OCI-M2 (cell line): ENCODE measurements around the gene GPR17.

Experiments used
- DNase-seq: peaks from one replicate; lab custom pipeline; 2025; ENCODE audit not compliant: unreplicated experiment; lab: John Stamatoyannopoulos, UW

GPR17 gene

DNA sequence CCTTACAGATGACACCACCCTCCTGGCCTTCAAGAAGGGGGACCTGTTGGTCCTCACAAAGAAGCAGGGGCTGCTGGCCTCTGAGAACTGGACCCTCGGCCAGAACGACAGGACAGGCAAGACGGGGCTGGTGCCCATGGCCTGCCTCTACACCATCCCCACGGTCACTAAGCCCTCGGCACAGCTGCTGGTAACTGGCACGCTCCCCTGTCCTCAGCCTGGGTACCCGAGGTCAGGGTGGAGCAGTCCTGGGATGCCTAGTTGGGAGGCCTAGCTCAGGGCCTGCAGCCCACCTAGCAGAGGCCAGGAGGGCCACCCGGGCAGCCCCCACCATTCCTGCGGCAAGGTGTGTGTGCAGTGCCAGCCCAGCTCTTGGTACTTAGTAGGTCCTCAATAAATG lies 16.3 kb upstream of the GPR17 start:
- DNase-seq: no peak

- DNase-seq: no peak
Observed at GRCh38 chr2:127630096-127630863, 15.7 kb upstream of the GPR17 start.

GRCh38 chr2:127630864-127631540 lies 15.0 kb upstream of the GPR17 start:
- DNase-seq: no peak

DNA sequence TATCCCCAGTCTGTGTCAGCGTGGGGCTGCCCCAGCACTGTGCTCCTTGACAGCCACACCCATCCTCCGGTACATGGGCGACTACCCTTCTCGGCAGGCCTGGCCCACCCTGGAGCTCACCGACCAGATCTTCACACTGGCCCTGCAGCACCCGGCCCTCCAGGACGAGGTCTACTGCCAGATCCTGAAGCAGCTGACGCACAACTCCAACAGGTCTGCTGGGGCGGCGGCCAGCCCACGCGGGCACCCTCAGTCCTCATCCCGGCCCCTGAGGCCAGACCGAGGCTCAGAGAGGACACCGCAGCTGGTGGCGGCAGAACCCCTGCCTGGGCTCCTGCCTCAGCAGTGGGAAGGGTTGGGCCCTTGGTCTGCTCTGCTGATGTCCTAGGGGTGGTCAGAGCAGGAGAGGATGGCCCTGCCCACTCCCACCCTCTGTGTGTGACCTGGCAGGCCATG lies 14.4 kb upstream of the GPR17 start:
- DNase-seq: no peak

DNA sequence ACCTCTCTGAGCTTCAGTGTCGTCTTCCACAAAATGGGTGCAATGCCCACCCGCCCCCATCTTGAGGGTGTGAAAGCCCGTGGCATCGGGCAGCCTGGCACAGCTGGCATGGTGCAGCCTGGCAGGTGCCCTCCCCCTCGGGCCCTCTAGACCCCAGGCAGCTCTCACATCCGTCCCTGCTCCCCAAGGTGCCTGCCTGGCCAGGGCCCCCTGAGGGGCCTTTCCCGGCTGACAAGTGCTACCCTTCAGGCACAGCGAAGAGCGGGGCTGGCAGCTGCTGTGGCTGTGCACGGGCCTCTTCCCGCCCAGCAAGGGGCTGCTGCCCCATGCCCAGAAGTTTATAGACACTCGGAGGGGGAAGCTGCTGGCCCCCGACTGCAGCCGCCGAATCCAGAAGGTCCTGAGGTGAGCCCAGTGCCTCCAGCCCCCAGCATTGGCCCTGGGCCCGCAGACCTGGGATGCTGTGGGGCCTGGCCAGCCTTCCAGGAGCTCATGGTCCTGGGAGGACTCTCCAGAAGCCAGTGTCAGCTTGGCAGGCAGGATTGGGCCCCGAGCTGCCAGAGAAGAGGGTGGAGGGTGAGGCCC lies 13.9 kb upstream of the GPR17 start:
- no peak for DNase-seq

DNA sequence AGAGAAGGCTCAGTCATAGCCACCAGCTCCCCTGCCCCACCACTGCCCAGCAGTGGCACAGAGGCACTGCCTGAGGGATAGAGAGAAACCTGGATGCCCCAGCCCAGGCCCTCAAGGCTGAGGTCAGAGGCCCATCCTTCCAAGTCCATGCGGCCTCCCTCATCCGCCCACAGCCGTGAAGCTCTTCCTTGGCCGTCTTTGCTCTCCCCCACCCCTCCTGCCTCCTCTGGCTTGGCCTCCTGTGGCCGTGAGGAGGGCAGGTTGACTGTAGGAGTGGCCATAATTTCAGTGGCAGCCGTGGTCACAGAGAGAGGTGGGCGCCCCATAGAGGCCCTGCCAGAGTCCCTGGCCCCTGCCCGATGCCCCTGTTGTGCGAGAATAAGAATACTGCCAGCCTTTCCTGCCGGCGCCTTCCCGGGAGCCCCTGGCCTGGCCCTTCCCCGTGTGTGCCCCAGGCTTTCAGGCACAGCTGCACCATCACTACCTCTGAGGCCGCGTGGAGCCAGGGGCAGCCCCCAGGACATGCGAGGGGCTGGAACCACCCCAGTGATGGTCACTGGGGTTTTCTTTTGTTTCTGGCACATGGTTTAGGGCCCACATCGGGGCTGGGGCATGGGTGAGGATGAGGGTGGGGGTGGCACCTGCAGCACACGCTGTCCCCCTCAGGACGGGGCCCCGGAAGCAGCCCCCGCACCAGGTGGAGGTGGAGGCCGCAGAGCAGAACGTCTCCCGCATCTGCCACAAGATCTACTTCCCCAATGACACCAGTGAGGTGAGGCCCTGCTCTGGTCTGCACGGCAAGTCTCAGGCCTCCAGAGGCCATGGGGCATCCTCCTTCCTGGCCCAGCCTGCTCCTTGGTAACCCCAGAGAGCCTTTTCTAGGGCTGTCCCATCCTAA lies 13.1 kb upstream of the GPR17 start:
- no peak for DNase-seq

- no peak for DNase-seq
Observed at GRCh38 chr2:127633556-127634065, 12.3 kb upstream of the GPR17 start.

- no peak for DNase-seq
Observed at GRCh38 chr2:127634066-127634617, 11.8 kb upstream of the GPR17 start.

DNA sequence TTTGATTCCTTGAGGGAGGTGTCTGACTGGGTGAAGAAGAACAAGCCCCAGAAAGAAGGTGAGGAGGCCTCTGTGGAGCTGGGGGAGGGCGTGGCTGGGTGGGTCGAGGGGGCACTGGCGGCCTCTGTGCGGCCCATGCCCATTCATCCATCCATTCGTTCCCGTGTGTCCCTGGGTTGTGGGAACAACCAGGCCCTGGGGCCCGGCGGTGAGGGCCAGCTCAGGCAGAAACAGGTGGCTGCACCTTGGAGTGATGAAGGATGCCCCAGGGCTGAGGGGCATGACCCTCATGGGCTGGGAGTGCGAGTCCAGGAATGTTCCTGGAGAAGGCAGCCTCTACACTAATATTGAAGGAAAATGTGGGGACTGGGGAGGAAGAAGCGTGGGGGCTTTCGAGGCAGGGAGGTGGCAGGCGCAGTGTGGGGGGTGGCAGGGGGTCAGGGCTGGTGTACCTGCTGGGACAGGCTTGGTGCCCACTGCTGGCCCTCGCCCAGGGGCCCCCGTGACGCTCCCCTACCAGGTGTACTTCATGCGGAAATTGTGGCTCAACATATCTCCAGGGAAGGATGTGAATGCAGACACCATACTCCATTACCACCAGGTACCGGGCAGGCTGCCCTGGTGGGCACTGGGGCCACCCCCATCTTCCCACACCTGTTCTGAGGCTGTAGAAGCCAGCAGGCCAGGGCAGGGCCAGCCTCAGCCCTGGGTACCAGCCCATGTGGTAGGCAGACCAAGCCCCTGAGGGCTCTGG lies 11.2 kb upstream of the GPR17 start:
- no peak for DNase-seq

DNA sequence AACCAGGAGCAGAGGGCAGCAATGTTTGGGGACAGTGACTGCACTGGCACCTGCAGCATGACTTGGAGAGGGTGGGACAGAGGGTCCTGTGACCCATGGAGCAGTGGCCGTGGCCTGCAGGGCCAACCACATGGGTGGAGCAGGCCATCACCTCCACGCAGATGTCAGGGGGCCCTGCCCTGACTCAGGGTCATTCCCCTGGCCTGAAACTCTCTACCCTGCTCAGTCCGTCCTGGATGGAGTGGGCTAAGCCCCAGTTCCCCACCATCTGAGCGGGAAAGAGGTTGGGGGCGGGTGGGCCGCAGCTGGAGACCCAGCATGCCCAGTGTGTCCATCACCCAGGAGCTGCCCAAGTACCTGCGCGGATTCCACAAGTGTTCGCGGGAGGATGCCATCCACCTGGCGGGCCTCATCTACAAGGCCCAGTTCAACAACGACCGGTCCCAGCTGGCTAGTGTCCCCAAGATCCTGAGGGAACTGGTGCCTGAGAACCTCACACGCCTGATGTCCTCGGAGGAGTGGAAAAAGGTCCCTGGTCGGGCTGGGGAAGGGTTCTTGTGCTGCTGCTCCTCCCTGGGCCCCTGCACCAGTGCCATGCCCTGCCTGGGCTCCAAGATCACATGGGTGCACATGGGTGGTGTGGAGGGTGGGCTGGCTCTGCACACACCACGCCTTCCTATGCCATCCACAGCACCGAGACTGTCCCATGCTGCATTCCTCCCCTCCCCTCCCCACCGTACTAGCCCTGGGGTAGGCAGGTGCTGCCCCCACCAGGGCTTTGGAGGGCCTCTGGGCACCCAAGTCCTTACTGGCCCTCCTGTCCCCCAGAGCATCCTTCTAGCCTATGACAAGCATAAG lies 10.3 kb upstream of the GPR17 start:
- no peak for DNase-seq

DNA sequence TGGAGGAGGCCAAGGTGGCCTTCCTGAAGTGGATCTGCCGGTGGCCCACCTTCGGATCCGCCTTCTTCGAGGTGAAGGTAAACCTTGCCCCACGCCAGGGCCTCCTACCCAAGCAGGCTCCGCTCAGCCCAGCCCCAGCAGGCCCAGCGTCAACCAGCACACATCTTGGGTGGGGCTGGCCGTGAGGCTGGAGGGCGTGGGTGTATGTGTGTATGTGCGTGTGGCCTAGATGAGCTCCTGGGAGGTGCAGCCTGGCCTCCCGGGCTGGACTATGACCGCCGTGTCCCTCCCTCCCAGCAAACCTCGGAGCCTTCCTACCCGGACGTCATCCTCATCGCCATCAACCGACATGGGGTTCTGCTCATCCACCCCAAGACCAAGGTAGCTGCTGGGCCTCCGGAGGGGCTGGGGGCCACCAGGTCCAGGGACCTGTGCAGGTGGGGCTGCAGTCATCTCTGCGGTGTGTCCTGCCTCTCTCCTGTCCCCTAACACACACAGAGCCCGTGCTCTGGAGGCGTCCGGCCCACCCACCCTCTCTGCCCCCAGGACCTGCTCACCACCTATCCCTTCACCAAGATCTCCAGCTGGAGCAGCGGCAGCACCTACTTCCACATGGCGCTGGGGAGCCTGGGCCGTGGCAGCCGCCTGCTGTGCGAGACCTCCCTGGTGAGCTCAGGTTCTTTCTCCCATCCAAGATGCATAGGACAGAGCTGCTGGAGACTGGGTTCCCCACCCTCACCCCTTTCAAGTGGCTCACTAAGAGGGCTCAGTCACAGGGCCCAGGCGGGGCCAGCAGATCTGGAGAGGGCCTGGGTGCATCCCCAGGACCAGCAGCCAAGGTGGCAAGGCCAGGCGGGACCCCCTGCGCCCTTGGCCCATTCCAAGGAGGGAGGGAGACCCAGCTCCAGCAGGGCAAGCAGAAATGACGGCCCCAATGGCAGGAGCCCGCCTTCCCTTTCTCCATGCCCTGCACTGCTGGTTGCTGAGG lies 9.4 kb upstream of the GPR17 start:
- DNase-seq: no peak

DNA sequence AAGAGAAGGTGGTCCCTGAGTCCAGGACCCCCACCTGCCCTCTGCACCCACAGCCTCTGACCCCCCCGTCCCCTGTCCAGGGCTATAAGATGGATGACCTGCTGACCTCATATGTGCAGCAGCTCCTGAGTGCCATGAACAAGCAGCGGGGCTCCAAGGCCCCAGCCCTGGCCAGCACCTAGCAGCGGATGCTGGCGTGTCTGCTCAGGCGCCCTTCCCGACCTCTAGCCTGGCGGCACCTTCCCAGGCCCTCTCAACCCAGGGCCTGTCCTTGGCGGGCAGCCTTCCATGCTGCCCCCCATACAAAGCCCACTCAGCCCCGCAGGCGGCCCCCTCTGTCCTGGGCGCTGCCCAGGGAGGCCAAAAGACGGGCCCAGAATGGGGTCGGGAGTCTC lies 8.7 kb upstream of the GPR17 start:
- no peak for DNase-seq

DNA sequence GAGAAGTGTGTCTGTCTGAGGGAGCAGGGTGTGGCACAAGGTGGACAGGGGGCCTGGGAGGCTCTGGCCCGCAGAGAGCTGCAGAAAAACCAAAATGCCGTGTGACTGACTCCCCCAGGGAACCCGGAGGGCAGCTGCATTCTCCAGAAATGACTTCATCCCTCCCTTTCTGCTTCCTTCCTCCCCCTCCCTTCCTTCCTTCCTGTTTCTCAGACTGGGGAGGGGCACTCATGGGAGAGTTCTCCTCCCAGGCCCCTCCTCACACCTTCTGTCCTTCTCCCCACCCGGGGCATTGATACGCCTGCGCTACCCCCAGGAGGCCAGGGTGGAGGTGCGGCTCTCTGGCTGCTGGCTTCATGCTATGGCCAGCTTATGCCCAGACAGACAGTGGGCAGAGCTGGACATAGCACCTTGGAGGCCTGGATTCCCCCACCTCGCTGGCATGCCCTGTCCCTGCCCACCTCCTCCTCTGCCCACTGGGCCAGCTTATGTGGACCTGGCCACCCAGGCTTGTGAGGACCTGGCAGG lies 8.2 kb upstream of the GPR17 start:
- no peak for DNase-seq

- no peak for DNase-seq
Observed at GRCh38 chr2:127638361-127639110, 7.4 kb upstream of the GPR17 start.

GRCh38 chr2:127639111-127639474 lies 6.9 kb upstream of the GPR17 start:
- DNase-seq: no peak

DNA sequence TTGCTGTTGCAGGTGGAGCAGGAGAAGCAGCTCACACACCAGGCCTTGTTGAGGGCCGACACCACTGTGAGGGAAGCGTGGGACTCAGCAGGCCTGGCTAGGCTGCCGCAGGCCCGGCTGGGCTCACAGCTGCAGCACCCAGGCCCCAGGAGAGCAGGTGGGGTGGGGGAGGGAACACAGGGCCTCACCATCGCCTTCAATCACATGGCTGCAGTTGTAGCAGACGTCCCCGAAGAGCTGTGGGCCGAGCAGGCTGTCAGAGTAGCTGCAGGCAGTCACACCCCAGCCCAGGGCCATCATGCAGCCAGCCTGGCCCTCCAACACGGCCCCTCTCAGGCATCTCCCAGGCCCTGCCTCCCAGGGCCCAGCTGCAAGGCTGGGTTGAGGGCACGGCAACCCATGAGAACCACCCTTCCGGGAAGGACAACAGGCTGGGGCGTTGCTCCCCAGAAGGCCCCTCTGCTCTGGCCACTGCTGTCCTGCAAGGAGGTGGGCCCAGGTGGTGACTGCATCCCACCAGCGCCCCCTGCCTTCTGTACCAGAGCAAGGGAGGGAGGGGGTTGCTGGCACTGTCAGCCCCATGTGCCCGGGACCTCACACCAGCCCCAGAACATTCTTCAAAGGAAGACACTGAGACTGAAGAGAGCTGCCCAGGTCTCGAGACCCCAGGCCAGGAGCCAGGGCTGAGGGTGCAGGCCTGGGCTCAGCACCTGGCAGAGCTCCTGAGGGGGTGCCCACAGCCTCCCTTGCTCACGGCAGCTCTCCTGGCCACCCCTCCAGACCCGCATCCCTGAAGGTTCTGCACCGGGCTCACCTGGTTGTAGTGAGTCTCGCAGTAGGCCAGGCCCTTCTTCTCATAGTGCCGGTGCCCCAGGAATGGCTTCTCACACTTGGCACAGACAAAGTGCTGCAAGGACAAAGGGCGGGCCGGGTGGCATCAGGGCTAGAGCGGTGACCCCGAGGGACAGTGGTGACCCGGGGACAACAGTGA lies 5.6 kb upstream of the GPR17 start:
- no peak for DNase-seq
